Mammary epithelial cell (primary cell): ENCODE data around the gene GALNTL6.

Experiments used
- CTCF ChIP-seq, 2 donors: IDR thresholded peaks in 1 of 2; conservative IDR thresholded peaks in 1 of 2; 2 replicates each; pipeline ENCODE4 v1.5.1; 2011 to 2012; ENCODE audit warnings: inconsistent platforms in 2 of 2, low read length in 2 of 2, mild to moderate bottlenecking in 2 of 2, control low read depth in 1 of 2, low read depth in 1 of 2; ENCODE audit not compliant: insufficient read depth in 1 of 2; ENCODE audit errors: extremely low read depth in 1 of 2
- EZH2 ChIP-seq: IDR thresholded peaks from 2 replicates; pipeline ENCODE4 v1.6.1; 2012; ENCODE audit warnings: low read length, inconsistent platforms, borderline replicate concordance

GRCh38 chr4:172978848-172979247 is 1165.6 kb downstream of the GALNTL6 start:
- no peak for TF ChIP-seq CTCF (conservative IDR thresholded peaks at IDR 0.05 in 1 of 2, IDR thresholded peaks at IDR 0.05 in 1 of 2; ENCODE audit: extremely low read depth in 1 of 2, insufficient read depth in 1 of 2, low read depth in 1 of 2, low read length in 2 of 2)
- TF ChIP-seq EZH2 = no peak
